Kidney (tissue), 14 donors: Measurements from ENCODE around the gene NAA16. TPM values are rescaled to one million over a fixed set of nuclear protein-coding genes. Genes with fewer than 3 reads are reported as not detected.

Experiments
- DNase-seq, 5 donors: peaks; one replicate each; pipeline ENCODE4 v3.0.0-alpha.2; 2013 to 2020
- FAIRE-seq: peaks from 2 replicates; lab custom pipeline; 2012; peaks lifted over from hg19 to GRCh38; lab: Jason Lieb, UNC
- H3K27ac ChIP-seq, 2 donors: one replicate each; pipeline ENCODE4 v1.7.0; 2013; ENCODE audit warnings: low read depth in 2 of 2, low read length in 2 of 2, inconsistent platforms in 1 of 2
- H3K27me3 ChIP-seq: one replicate; pipeline ENCODE4 v1.7.1; 2013; ENCODE audit warnings: low read length, inconsistent platforms; ENCODE audit not compliant: control insufficient read depth, insufficient read depth
- H3K36me3 ChIP-seq, 3 donors: one replicate each; pipeline versions ENCODE4 v1.7.0 to v1.7.1; 2013; ENCODE audit warnings: low read length in 3 of 3, control low read depth in 1 of 3, inconsistent platforms in 1 of 3; ENCODE audit not compliant: insufficient read depth in 3 of 3, control insufficient read depth in 2 of 3
- H3K4me1 ChIP-seq, 3 donors: one replicate each; pipeline versions ENCODE4 v1.7.0 to v1.7.1; 2013; ENCODE audit warnings: low read length in 3 of 3, inconsistent platforms in 1 of 3, low read depth in 1 of 3; ENCODE audit not compliant: control insufficient read depth in 2 of 3, insufficient read depth in 2 of 3
- H3K4me3 ChIP-seq, 3 donors: one replicate each; pipeline versions ENCODE4 v1.7.0 to v1.8.1; 2013; ENCODE audit warnings: low read length in 3 of 3, control low read depth in 1 of 3, inconsistent platforms in 1 of 3
- H3K9ac ChIP-seq, 3 donors: one replicate each; pipeline versions ENCODE4 v1.7.0 to v1.7.1; 2013; ENCODE audit warnings: low read length in 3 of 3, control low read depth in 1 of 3, inconsistent platforms in 1 of 3
- H3K9me3 ChIP-seq, 3 donors: one replicate each; pipeline versions ENCODE4 v1.7.0 to v1.7.1; 2013; ENCODE audit warnings: low read length in 3 of 3, control low read depth in 1 of 3, inconsistent platforms in 1 of 3; ENCODE audit not compliant: control insufficient read depth in 2 of 3, insufficient read depth in 1 of 3
- CTCF ChIP-seq: IDR thresholded peaks from 3 replicates; pipeline ENCODE4 v1.5.1; 2012; ENCODE audit warnings: mild to moderate bottlenecking, moderate library complexity, borderline replicate concordance; ENCODE audit not compliant: insufficient read depth; ENCODE audit errors: extremely low read depth
- intact Hi-C: fragments of 100-400 bp; cut with DNase I; formaldehyde crosslinking; loops from one replicate; pipeline ENCODE4 v1.11.1; 2022
- polyA plus RNA-seq: library from polyadenylated mRNA; stranded (reverse); fragments of 350-450 nt; fragmentation: Illumina TruSeq; extraction: RNeasy Lipid Tissue Mini Kit (QIAGEN cat#74804); gene quantifications from one replicate; pipeline ENCODE4 v1.2.3, GENCODE V29; 2014; ENCODE audit warnings: low read depth, low replicate concordance; ENCODE audit not compliant: insufficient read depth
- total RNA-seq: library from RNA; stranded (reverse); fragmentation: NEBNext Ultra II Directional; extraction: Animal tissue kit (Norgen Biotek cat#: 25700); gene quantifications from one replicate; pipeline ENCODE4 v1.2.1, GENCODE V29; 2021
- donor health status: control.
- donor health status: control.
- donor health status: control.
- donor health status: control.
- donor health status: control.
- donor health status: DM: yes; HTN: yes; CAD: no.
- donor health status: Normal renal cell carcinoma (clear cell type).

Gene NAA16
- total and polyA plus RNA-seq, 2 donors from 2014 or later = 6.4 to 22.3 TPM

- H3K27me3 ChIP-seq = no peaks in the 10 kb centered on the region
- no peak overlapping the region for H3K27ac ChIP-seq
- H3K36me3 ChIP-seq = no peaks in the 10 kb centered on the region
- no peaks in the 10 kb centered on the region for H3K4me1 ChIP-seq
- no peak overlapping the region for H3K9ac ChIP-seq
- TF ChIP-seq CTCF = no peak
- H3K9me3 ChIP-seq = no peaks in the 10 kb centered on the region
- FAIRE-seq (no peak), DNase-seq (no peak)
- intact Hi-C loops = no loop called here
- no peak overlapping the region for H3K4me3 ChIP-seq
These were observed 92.9 kb downstream of the NAA16 start for GRCh38 chr13:41403983-41404382.

- intact Hi-C loops = no loop called here
- no peaks in the 10 kb centered on the region for H3K27me3 ChIP-seq
- no peak overlapping the region for H3K4me3 ChIP-seq
- H3K36me3 ChIP-seq = no peaks in the 10 kb centered on the region
- DNase-seq (no peak), FAIRE-seq (no peak)
- H3K9ac ChIP-seq = no peak overlapping the region
- no peak overlapping the region for H3K27ac ChIP-seq
- H3K4me1 ChIP-seq = no peaks in the 10 kb centered on the region
- H3K9me3 ChIP-seq = no peaks in the 10 kb centered on the region
- no peak for TF ChIP-seq CTCF
These were observed 94.3 kb downstream of the NAA16 start for GRCh38 chr13:41405367-41405766.

GRCh38 chr13:41407380-41407779, 96.3 kb downstream of the NAA16 start:
- H3K27ac ChIP-seq = no peak overlapping the region
- no peak for FAIRE-seq
- no peaks in the 10 kb centered on the region for H3K36me3 ChIP-seq
- no peak for DNase-seq
- H3K4me3 ChIP-seq = no peak overlapping the region
- no peak for TF ChIP-seq CTCF
- no peaks in the 10 kb centered on the region for H3K4me1 ChIP-seq
- H3K9me3 ChIP-seq = no peaks in the 10 kb centered on the region
- H3K27me3 ChIP-seq = no peaks in the 10 kb centered on the region
- intact Hi-C loops = no loop called here
- no peak overlapping the region for H3K9ac ChIP-seq

- no peak overlapping the region for H3K9ac ChIP-seq
- H3K27ac ChIP-seq = no peak overlapping the region
- intact Hi-C loops = no loop called here
- no peak for DNase-seq
- H3K4me1 ChIP-seq = no peaks in the 10 kb centered on the region
- FAIRE-seq = no peak
- no peaks in the 10 kb centered on the region for H3K9me3 ChIP-seq
- TF ChIP-seq CTCF = no peak
- H3K4me3 ChIP-seq = no peak overlapping the region
- H3K36me3 ChIP-seq = no peaks in the 10 kb centered on the region
- H3K27me3 ChIP-seq = no peaks in the 10 kb centered on the region
These were observed 97.1 kb downstream of the NAA16 start for GRCh38 chr13:41408121-41408520.
